OCI-LY7 (cell line): ENCODE results near the gene DYNLRB1.

Experiments used
- EZH2phosphoT487 ChIP-seq: fragments of 200-600 bp; sonication (generic); IDR thresholded peaks from 2 replicates; pipeline ENCODE4 v1.6.1; 2018; ENCODE audit warnings: low read depth, borderline replicate concordance, mild to moderate bottlenecking, mixed run types, antibody characterized with exemption, low read length, moderate library complexity, mixed read lengths
- TF ChIP-seq, protein P1 (sequence below): fragments of 200-600 bp; sonication (generic); conservative IDR thresholded peaks from 2 replicates; pipeline ENCODE4 v1.5.1; 2014; ENCODE audit warnings: mild to moderate bottlenecking, antibody characterized with exemption, low read length, moderate library complexity, mixed read lengths

DNA sequence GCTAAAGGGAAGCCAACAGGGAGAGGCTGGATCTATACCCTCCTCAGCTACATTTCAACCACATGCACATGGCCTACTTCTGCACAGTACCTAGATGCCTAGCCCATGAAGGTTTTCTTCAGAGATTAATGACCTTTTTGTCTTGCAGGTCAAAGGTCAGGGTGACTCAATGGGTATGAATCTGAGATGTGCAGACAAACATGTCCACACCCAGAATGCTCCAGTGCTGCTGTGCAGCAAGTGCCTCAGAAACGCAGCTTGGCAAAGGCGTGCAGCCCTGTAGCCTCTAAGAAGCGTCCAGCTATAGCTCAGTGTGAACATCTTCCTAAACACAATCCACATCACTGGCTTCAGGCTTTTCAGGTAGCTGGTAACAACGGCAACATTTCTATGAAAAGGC is 66.7 kb downstream of the DYNLRB1 start:
- TF ChIP-seq, protein P1, sequence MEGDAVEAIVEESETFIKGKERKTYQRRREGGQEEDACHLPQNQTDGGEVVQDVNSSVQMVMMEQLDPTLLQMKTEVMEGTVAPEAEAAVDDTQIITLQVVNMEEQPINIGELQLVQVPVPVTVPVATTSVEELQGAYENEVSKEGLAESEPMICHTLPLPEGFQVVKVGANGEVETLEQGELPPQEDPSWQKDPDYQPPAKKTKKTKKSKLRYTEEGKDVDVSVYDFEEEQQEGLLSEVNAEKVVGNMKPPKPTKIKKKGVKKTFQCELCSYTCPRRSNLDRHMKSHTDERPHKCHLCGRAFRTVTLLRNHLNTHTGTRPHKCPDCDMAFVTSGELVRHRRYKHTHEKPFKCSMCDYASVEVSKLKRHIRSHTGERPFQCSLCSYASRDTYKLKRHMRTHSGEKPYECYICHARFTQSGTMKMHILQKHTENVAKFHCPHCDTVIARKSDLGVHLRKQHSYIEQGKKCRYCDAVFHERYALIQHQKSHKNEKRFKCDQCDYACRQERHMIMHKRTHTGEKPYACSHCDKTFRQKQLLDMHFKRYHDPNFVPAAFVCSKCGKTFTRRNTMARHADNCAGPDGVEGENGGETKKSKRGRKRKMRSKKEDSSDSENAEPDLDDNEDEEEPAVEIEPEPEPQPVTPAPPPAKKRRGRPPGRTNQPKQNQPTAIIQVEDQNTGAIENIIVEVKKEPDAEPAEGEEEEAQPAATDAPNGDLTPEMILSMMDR, result no peak
- no peak for TF ChIP-seq EZH2phosphoT487
